Dermis blood vessel endothelial cell (primary cell): ENCODE data around the gene CCNYL1. TPM values are rescaled to one million over a fixed set of nuclear protein-coding genes. Genes with fewer than 3 reads are reported as not detected.

Experiments used
- DNase-seq: peaks from one replicate; pipeline ENCODE4 v3.0.0; 2010
- total RNA-seq: library from RNA; depleted of rRNA; stranded (reverse); fragments of >200 nt; gene quantifications from 2 replicates; pipeline ENCODE4 v1.2.3, GENCODE V29; 2014

The CCNYL1 gene
- total RNA-seq, 1 donor from 2014 or later: 30.3 TPM

DNA sequence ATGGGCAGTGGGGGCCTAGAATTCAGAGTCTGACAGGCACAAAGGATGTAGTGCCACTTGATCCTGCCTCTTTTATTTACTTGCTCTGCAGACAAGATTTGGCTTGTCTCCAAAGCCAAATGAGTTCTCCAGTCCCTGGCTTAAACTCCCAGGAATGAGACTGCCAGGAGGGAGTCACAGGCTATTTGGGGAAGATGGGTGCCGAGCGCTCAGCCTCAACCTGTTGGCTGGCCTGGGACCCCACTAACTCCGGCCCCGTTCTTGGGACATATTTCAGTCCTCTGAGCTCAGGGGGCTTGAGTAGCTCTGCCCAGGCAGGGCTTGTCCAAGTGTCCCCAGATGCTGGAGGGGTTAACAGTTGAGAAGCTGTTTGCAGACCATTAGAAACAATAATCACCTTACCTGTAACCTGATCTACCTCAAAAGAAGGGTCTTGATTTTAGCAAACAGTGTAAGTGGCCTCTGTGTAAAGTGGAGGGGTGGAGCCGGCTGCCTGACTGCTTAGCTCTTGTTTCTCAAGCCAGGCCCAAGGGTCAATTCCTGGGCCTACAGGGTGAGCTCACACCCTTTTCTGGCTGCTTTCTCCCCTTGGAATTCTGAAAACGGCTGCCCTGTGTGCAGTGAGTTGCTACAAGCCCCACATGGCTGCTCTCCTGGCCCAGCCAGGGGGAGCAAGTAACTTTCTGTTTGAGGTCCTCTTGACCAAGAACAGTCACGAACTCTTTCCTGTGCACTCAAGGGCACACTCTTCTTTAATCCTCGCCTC, 85.3 kb downstream of the CCNYL1 start:
- DNase-seq: no peak

DNA sequence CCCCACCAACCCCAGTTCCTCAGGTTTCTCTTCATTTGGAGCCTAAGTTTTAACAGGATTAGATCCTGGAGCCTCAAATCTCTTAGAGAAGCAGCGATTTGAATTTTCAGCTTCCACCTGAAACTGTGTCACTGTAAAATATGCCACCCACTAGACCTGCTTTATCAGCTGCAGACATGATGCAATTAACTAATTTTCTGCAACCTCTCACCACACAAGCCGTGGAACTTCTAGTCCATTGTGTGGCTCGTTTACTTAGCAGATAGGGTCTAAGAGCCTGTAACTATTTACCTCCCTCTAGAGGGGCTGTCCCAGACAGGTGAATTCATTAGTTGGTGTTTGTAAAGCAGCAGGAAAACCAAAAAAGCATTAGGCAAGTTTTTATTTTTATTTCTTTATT, 89.8 kb downstream of the CCNYL1 start:
- no peak for DNase-seq

DNA sequence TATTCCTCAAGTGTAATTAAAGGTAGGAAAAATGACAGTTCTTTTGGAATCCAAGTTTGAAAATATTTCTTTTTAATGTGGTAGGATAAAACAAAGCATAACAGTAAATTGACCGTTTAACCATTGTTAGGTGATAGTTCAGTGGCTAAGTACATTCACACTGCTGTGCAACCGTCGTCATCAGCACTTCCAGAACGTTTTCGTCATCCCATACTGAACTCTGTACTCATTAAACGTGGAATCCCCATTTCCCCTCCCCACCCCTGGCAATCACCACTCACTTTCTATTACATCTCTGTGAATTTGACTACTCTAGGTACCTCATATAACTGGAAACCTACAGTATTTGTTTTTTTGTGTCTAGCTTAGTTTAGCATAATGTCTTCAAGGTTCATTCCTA, 91.2 kb downstream of the CCNYL1 start:
- DNase-seq: no peak

Other genes starting within 250 kb of the CCNYL1 start
- gene CREB1, start 181.7 kb upstream of the CCNYL1 start, total RNA-seq: 51.5 and 56.2 TPM in 2 replicates
- gene METTL21A, start 86.2 kb upstream of the CCNYL1 start, total RNA-seq: 22.8 and 24.2 TPM in 2 replicates
- gene FZD5, start 58.3 kb downstream of the CCNYL1 start, total RNA-seq: 5.3 and 5.4 TPM in 2 replicates